Vagina (tissue), 2 donors: ENCODE results near the gene HHATL. TPM values are rescaled to one million over a fixed set of nuclear protein-coding genes. Genes with fewer than 3 reads are reported as not detected.

Experiments used
- DNase-seq, 2 donors: peaks; one replicate each; pipeline ENCODE4 v3.0.0-alpha.2; 2017; ENCODE audit errors: extremely low spot score in 2 of 2
- H3K27ac ChIP-seq: fragments of 200-600 bp; sonication (generic); one replicate; pipeline ENCODE4 v1.5.1; 2019
- H3K27me3 ChIP-seq: fragments of 200-600 bp; sonication (generic); one replicate; pipeline ENCODE4 v1.5.1; 2019
- H3K36me3 ChIP-seq, 2 donors: fragments of 200-600 bp; sonication (generic); one replicate each; pipeline ENCODE4 v1.5.1; 2017 to 2019
- H3K4me1 ChIP-seq: fragments of 200-600 bp; sonication (generic); one replicate; pipeline ENCODE4 v1.5.1; 2019
- H3K4me3 ChIP-seq, 2 donors: fragments of 200-600 bp; sonication (generic); 1 replicate in 1 of 2; 2 replicates in 1 of 2; pipeline ENCODE4 v1.5.1; 2016 to 2019
- H3K9me3 ChIP-seq: fragments of 200-600 bp; sonication (generic); one replicate; pipeline ENCODE4 v1.5.1; 2019
- POLR2A ChIP-seq, 2 donors: fragments of 450-650 bp; IDR thresholded peaks; one replicate each; pipeline ENCODE4 v1.6.1; 2017; ENCODE audit warnings: antibody characterized with exemption in 2 of 2, mild to moderate bottlenecking in 2 of 2, moderate library complexity in 2 of 2
- POLR2AphosphoS5 ChIP-seq, 2 donors: sonication (generic); formaldehyde crosslinking; IDR thresholded peaks; one replicate each; pipeline ENCODE4 v1.9.0; 2017; ENCODE audit warnings: antibody characterized with exemption in 2 of 2, mild to moderate bottlenecking in 2 of 2, low read depth in 1 of 2; ENCODE audit not compliant: insufficient read depth in 1 of 2
- intact Hi-C: fragments of 100-400 bp; cut with DNase I; formaldehyde crosslinking; loops from one replicate; pipeline ENCODE4 v1.15.1; 2023
- total RNA-seq: library from RNA; depleted of rRNA; stranded (reverse); fragments of >200 nt; gene quantifications from one replicate; pipeline ENCODE4 v1.2.3, GENCODE V29; 2016
- TF ChIP-seq, protein P1 (sequence below), 3 experiments: fragments of 450-650 bp in 2 of 3; fragments of 200-600 bp in 1 of 3; sonication (generic) in 1 of 3; IDR thresholded peaks; one replicate each; pipeline ENCODE4 v1.5.1; 2017 to 2019; ENCODE audit warnings: antibody characterized with exemption in 3 of 3, mild to moderate bottlenecking in 2 of 3, moderate library complexity in 2 of 3

HHATL gene
- total RNA-seq, 1 donor from 2014 or later: not detected

DNA sequence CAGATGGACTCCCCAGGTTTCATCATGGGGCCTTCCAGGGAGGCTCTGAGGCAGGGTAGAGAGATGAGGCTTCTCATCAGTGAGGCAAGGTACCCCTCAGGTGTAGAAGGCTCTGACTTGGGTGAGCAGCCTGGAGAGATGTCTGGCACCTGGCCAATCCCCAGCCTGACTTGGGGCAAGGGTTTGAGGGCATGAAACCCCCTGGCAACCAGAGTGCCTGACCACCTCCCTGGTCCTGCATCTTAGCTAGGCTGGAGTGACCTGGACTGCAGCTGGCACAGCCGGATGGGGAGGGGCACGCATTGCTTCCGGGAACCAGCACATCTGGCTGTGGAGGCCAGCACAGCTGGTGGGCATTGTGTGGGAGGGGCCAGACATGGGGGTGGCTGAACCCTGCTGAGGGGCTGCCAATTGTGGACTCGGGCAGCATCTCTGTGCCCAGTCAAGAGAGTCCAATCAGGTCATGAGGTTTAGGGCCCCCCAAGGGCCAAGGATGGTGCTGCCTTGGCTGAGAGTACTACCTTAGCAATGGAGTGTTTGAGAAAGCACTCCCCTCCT lies 47.2 kb downstream of the HHATL start:
- H3K27ac ChIP-seq: peak overlapping the region; percentile 96
- TF ChIP-seq POLR2AphosphoS5 (IDR thresholded peaks at IDR 0.05; ENCODE audit: insufficient read depth in 1 of 2, low read depth in 1 of 2) (no peak), POLR2A (IDR thresholded peaks at IDR 0.05) (no peak)
- TF ChIP-seq, protein P1, sequence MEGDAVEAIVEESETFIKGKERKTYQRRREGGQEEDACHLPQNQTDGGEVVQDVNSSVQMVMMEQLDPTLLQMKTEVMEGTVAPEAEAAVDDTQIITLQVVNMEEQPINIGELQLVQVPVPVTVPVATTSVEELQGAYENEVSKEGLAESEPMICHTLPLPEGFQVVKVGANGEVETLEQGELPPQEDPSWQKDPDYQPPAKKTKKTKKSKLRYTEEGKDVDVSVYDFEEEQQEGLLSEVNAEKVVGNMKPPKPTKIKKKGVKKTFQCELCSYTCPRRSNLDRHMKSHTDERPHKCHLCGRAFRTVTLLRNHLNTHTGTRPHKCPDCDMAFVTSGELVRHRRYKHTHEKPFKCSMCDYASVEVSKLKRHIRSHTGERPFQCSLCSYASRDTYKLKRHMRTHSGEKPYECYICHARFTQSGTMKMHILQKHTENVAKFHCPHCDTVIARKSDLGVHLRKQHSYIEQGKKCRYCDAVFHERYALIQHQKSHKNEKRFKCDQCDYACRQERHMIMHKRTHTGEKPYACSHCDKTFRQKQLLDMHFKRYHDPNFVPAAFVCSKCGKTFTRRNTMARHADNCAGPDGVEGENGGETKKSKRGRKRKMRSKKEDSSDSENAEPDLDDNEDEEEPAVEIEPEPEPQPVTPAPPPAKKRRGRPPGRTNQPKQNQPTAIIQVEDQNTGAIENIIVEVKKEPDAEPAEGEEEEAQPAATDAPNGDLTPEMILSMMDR (IDR thresholded peaks at IDR 0.05): no peak
- H3K9me3 ChIP-seq: no peaks in the 10 kb centered on the region
- peaks cover 76% of the 10 kb centered on the region for H3K4me1 ChIP-seq
- DNase-seq: peak in 1 of 2 donors; percentile 92
- intact Hi-C loops: loop anchor here (2.0 kb wide), 1 partner anchor 65 kb away; the partner anchor contains the start of gene SS18L2
- H3K4me3 ChIP-seq: peak overlapping the region; percentile 71 to 98
- H3K27me3 ChIP-seq: no peaks in the 10 kb centered on the region
- peaks cover 0 to 7% of the 10 kb centered on the region in 2 donors for H3K36me3 ChIP-seq

DNA sequence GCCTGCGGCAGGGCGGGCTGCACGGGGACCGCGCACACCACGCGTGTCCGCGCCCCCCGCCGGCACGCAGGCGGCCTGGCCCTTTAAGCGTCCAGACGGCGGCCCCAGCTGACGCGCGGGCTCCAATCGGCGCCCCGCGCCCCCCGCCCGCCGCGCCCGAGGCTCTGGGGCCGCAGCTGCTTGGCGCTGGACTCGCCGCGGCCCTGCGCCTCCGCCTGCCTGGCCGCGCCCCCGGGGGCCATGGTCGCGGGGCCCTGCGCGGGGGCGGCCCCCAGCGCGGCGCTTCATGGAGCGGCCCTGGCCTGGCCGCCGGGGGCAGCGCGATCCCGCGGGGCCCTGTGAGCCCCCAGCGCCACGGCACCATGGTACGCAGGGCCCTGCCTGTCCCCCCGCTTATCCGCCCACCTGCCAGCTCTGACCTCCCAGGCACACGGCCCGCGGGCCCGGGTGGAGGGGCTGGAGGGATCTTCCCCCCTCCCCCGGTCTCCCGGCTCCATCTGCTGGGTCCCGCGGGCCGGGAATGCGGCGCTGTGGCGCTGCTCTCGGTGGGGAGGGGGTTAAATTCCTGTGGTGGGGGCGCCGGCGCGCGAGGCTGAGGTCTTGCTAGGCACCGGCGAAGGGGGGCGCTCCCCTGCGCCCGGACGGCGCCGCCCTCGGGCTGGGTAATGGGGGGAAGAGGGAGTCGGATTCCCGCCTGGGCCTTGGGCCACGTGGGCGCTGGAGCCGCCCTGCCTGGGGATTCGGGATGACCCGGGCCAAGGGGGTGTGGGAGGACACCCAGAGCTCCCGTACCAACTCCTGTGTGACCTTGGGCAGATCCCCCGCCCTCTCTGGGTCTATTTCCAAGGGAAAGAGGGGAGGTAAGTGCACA lies 48.0 kb downstream of the HHATL start:
- peak in 1 of 2 donors; percentile 87 for DNase-seq
- Histone ChIP-seq H3K9me3 (no peaks in the 10 kb centered on the region), H3K4me1 (peaks cover 71% of the 10 kb centered on the region), H3K36me3 (peaks cover 0 to 7% of the 10 kb centered on the region in 2 donors), H3K4me3 (peak overlapping the region; percentile 71 to 98), H3K27ac (peak overlapping the region; percentile 96), H3K27me3 (no peaks in the 10 kb centered on the region)
- TF ChIP-seq POLR2A (IDR thresholded peaks at IDR 0.05): peak in 1 of 2 donors; percentile 53
- TF ChIP-seq, protein P1 (IDR thresholded peaks at IDR 0.05): no peak
- TF ChIP-seq POLR2AphosphoS5 (IDR thresholded peaks at IDR 0.05; ENCODE audit: insufficient read depth in 1 of 2, low read depth in 1 of 2): peak in 1 of 2 donors; percentile 64
- intact Hi-C loops: loop anchor here (2.0 kb wide), 1 partner anchor 64 kb away; the partner anchor contains the start of gene SS18L2

DNA sequence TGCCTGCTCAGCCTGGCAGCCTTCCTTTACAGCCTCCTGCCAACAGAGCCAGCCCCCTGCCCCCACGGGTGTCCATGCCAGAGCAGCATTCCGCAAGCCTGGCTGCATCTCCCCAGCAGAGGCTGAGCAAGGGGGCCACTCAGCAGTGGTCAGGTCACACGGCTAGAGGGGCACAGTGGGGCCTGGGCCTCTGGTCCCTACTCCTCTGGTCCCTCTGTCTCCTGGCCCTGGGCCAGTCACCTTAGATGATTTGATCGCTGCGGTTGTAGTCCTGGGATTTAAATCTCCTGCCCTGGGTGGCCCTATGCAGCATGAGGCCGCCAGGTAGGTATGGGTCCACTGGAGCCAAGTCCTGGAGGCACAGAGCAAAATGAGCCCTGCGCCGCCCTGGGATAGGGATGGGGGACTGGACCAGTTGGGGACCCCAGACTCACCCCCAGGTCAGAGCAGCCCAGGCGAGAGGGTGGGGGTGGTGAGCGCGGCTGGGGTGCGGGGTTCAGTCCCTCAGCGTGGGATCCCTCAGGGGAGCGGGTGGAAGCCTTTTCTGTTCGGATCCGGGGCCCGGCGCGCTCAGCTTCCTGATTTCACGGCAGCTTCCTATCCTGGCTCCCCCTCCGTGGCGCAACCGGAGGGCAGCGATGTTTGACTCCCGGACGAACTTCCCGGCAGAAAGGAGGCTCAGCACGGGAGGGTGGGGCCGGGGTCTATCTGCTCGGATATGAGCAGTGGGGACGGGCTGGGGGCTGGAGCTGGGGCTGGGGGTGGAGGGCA lies 48.9 kb downstream of the HHATL start, which contains the start of gene ZBTB47:
Gene ZBTB47 (plus strand): TSS at position 138 of the 771 bp plus-strand sequence. CDS start 4,659 bp downstream, outside the sequence.
- Histone ChIP-seq H3K27me3 (no peaks in the 10 kb centered on the region), H3K4me3 (peak within 1 kb of the TSS; percentile 71 to 98), H3K36me3 (peaks cover 0 to 6% of the 10 kb centered on the region in 2 donors), H3K4me1 (peaks cover 69% of the 10 kb centered on the region), H3K9me3 (no peaks in the 10 kb centered on the region), H3K27ac (peak within 1 kb of the TSS; percentile 96)
- intact Hi-C loops: loop anchor here (2.0 kb wide), 1 partner anchor 63 kb away; the partner anchor contains the start of gene SS18L2
- peak in 1 of 2 donors; percentile 89 for DNase-seq
- TF ChIP-seq POLR2AphosphoS5 (IDR thresholded peaks at IDR 0.05; ENCODE audit: insufficient read depth in 1 of 2, low read depth in 1 of 2): peak in 1 of 2 donors; percentile 29
- TF ChIP-seq POLR2A (IDR thresholded peaks at IDR 0.05): no peak

DNA sequence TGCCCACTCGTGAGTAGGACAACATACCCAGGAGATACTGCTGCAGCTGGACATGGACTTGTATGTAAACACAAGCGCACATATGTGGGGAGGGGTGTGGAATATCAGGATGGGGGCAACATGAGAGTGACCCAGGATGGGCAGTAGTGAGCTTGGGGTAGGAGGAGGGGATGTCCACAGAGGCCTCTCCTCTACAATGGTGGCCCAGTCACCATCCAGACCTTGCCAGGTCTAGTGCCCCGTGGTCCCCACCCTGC lies 49.4 kb downstream of the HHATL start:
- no peaks in the 10 kb centered on the region for H3K27me3 ChIP-seq
- intact Hi-C loops: no loop called here
- DNase-seq: peak in 1 of 2 donors; percentile 89
- H3K27ac ChIP-seq: peak overlapping the region; percentile 96
- H3K4me1 ChIP-seq: peaks cover 64% of the 10 kb centered on the region
- TF ChIP-seq POLR2AphosphoS5 (IDR thresholded peaks at IDR 0.05; ENCODE audit: insufficient read depth in 1 of 2, low read depth in 1 of 2) (no peak), POLR2A (IDR thresholded peaks at IDR 0.05) (no peak)
- TF ChIP-seq, protein P1 (IDR thresholded peaks at IDR 0.05): no peak
- peaks cover 0 to under 1% of the 10 kb centered on the region in 2 donors for H3K36me3 ChIP-seq
- no peaks in the 10 kb centered on the region for H3K9me3 ChIP-seq
- H3K4me3 ChIP-seq: peak overlapping the region; percentile 71 to 98
